GM18498 (cell line): ENCODE measurements around the gene DDRGK1.
"Not testable (repeated sequence)": the region's sequence is repeated elsewhere in the genome, so short reads cannot be mapped to it uniquely, and the experiment has no call there.

Source experiments
- ATAC-seq: cut with Tn5 transposase; IDR thresholded peaks from one replicate; pipeline ENCODE4 v1.9.1; 2021; ENCODE audit warnings: mild to moderate bottlenecking, moderate library complexity; ENCODE audit not compliant: unreplicated experiment

DDRGK1 gene

DNA sequence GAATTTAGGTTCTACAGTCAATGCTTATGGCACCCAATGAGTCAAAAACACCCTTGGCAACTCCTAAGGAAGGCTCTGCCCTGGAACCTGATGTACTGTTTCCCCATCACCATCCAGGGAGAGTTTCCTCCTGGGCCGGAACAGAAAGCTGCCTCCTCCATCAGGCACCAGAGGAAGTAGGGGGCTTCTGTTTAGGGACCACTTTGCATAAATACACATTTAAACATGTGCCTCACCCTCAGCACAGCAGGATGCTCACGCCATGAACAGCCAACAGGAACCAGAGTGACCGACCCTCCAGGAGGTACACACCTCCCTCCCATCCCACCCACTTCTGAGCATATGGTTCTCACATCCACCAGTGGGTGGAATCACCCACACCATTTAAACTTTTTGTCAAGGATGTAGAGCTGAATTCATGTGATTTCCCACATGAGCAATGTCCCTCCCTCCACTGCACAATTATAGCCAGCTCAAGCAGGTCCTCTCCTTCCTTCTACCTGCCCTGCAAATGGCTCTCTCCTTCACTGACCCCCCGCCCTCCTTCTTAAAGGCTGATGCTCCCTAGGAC is 14.8 kb downstream of the DDRGK1 start:
- no peak for ATAC-seq

DNA sequence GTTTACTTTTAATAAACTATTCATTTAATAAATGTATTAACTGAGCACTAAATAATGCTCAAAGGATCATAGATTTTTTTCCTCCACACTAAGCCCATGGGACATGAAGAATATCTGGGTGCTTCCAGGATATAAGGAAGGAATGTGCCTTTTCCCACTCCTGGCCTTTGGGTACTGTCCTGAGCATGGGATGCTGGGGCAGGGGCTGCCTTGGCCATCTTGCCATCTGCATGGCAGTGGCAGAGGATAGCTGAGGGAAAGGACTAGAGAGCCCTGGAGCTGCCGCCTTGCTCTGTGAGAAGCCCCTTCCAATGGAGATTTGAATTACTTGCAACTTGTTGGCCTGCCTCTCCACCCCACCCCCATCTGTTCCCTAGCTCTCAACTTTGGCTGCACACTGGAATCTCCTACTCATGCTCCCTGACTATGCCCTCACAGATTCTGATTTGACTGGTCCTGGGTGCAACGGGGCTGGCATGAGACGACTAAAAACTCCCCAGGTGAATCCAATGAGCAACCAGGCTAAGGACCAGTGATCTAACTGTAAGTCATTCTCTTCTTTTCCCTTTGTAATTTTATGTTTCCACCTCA is 15.6 kb downstream of the DDRGK1 start:
- no peak for ATAC-seq

DNA sequence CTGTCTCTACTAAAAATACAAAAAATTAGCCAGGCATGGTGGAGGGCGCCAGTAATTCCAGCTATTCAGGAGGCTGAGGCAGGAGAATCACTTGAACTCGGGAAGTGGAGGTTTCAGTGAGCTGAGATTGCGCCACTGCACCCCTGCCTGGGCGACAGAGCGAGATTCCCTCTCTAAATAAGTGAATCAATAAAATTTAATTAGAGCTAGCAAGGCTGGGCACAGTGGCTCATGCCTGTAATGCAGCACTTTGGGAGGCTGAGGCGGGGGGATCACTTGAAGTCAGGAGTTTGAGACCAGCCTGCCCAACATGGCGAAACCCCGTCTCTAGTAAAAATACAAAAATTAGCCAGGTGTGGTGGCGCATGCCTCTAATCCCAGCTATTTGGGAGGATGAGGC is 16.6 kb downstream of the DDRGK1 start:
- not testable (repeated sequence) for ATAC-seq

DNA sequence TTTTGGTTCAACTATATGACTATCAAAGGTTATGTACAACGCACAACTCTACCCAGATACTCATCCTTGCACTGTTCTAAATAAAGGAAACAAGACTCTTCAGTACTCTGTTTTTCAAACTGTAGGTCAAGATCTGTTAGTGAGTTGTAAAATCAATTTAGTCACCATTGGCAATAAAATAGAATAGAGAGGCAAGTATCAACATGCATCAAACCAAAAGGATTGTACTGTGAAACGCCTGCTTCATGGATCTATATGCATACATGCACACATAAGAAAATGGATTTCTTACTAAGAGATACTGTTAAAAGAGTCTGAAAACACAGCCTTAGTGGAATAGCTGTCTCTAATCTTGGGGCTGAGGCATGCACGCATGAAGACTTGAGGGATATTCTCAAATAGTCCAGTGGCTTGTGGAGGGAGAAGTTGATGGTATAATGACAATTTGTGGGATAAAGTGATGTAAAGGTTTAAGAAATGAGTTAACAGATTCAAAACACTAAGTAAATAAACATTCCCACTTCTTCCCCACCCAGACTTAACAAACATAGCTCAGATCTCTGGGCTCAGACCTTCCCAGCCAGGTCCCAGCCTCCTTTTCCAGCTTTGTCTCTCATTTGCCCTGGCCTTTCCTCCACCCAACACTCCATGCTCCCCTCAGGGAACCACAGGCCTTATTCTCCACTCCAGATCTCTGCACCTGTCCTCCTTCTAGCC is 20.4 kb downstream of the DDRGK1 start:
- ATAC-seq: no peak

DNA sequence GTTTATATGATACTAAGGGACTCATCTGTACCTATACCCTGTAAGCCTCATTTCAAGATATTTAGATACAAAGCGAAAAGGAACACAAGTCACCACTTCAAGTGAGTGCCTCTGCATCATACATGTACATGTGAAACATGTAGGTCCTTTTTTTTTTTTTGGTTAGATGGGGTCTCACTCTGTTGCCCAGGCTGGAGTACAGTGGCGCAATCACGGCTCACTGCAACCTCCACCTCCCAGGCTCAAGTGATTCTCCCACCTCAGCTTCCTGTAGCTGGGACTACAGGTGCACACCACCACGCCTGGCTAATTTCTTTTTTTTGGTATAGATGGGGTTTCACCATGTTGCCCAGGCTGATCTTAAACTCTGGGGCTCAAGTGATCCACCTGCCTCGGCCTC is 22.1 kb downstream of the DDRGK1 start:
- not testable (repeated sequence) for ATAC-seq

DNA sequence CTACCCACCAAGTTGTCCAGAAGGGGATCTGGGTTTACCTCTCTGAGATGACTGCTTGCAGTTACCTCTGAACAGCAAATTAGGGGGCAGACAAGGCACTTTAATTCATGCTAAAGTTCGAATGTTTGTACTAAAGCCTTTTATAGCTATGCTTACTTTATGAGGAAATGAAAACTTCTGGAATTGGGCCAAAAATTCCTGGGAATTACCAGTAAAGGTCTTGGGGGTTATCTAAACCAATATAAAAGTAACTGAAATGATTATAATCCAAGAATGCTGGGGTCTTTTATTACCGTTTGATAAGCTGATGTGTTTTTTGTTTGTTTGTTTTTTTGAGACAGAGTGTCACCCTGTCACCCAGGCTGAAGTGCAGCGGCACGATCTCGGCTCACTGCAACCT is 23.2 kb downstream of the DDRGK1 start:
- ATAC-seq: no peak

DNA sequence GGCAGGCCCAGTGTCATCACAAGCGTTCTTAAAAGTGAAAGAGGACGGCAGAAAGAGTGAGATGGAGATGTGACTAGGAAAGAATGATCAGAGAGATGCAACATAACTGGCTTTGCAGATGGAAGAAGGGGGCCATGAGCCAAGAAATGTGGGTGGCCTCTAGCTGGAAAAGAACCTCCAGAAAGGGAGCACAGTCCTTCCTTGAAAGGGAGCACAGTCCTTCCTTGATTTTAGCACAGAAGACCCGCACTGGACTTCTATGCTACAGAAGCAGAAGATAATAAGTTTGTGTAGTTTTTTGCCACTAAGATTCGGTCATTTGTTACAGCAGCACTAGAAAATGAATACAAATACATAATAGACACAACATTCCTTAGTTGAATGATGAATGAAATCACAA is 24.2 kb downstream of the DDRGK1 start:
- ATAC-seq: no peak

DNA sequence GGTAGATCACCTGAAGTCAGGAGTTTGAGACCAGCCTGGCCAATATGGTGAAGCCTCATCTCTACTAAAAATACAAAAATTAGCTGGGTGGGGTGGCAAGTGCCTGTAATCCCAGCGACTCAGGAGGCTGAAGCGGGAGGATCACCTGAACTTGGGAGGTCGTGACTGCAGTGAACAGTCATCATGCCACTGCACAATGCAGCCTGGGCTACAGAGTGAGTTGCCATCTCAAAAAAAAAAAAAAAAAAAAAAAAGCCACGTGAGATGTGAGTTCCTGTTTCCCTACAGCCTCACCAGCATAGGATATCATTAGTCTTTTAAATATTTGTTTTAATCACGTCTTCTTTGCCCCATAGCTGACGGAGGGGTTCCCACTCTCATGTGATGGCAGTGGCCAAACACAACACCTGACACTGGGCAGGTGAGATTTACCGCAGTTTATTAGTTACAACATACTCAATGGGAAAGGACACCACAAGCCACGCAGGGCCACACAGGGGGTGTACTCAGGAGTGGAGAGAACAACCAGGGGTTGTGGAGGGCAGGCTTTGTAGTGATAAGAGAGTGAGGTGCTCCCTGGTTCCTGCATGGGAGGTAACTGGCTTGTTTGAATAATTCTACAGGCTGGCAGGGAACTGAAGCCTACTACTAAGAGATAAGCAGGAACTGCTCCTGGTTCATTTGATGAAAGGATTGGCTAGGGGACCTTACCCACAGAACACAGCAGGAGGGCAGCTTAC is 26.6 kb downstream of the DDRGK1 start:
- ATAC-seq: no peak

DNA sequence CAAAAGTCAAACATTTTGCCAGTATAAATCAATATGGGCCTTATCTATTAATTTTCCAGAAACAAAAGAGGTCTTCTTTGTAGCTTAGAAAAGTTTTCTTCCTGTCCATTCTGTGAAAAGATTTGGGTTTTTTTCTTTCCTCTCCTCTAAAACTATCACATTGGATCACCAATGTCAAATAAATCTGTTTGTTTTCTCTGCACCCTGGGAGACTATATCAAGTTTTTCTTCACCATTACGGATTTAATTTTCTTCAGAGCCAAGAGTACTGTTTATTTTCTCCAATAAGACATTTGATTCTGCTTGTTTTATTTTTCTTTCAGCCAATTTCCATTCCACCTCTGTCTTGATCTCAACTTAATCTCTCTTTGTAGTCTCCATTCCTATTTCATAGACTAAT is 29.2 kb downstream of the DDRGK1 start:
- ATAC-seq: no peak

DNA sequence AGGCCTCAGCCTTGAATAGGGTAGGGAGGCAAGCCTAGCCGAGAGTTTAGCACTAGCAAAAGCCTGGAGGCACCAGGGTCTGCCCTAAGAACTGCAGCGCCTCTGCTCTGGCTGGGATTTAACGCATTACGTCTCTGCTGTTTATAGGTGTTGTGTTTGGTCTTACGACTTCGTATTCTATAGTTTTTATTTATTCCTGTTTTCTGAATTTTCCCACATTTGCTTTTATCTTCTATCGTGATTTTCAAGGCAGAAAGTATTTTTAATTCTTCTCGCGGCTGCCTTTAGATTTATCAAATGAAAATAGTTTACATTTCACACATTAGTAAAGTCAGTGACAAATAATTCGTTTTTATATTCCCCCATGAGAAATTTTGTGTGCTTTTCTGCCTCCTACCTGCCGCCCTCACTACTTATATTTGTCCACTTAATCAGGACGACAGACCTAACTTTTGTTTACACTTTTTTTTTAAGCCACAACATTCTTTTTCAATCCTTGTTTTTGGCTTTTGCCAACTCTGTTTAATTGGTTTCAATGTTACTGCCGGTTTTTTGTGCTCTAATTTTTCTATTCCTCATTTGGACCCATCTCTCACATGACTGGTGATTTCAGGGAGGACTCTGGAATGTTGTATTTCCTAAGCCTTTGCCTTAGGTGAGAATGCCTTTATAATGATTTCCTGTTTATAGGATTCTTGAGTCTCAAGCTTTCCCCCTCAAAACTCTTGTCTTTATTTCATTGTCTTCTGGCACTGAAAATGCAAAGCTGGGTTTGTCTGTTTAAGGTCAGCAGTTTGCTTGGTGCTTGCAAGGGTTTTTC is 29.8 kb downstream of the DDRGK1 start:
- no peak for ATAC-seq

DNA sequence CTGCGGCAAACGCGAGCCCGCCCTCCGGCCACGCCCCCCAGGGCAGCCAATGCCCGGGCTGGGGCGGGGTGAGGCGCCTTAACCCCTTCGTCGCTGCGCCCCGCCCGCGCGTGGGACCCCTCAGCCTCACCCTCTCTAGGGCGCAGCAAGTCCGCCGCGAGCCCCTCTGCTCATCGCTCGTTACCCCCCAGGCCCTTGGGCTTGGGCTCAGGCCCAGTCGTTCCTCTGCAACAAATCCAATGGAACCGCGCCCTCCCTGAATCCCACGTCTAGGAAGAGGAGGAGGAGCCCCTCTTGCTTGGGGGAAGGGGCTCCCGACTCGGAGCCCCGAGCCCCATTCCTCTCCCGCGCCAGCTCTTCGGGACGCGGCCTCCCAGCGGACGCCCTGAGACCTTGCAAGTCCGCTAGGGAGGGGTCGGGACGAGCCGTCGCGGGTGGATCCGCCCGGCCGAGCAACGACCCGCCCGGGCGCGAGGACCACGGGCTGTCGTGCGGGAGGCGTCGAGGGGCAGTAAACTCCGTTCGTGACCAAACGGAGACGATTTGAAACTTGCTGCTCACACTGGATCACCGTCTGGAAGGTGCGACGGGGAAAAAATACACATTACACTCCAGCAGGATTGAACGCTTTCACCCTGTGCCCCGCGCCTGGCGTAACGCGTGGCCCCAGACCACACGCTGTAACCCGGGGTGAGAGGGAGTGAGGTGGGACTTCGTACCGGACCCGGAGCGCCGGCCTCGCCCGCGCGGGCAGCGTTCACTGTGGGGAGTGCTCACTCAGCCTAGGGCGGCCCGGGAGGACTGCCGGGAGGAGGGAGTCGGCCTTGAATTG is 30.7 kb downstream of the DDRGK1 start:
- peak; percentile 89 for ATAC-seq

DNA sequence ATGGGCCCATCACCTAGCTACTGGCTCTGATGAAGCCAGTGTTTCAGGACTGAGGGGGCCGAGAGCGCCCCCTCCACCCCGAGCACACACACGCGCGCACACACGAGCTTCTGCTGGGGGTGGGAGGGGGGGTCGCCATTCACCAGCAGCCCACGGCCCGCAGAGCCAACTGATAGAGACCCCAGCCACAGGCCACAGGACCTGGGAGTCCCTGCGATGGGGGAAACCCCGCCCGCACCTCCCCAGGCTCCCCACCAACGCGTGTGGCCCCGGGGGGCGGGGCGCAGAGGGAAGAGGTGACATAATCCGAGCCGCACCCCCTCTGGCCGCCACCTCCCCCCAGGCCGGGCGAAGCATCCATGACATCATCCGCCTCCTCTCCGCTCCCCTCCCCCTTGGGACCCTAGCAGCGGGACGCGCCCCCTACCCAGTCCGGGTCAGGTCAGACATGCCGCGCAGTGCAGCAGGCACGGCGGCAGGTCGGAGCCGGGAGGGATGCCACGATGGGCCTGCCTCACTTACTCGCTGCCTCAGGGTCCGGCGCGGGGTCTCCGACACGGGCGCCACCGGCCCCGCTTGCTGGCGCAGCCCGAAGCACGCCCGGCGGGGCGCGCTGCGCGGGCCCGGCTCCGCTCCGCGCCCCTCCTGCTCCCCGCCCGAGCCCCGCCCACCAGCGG is 31.4 kb downstream of the DDRGK1 start, which contains the start of gene LZTS3:
LZTS3 (minus strand) TSS at position 617 of the 677 bp plus-strand sequence. CDS start 6,386 bp downstream, outside the sequence.
- ATAC-seq: peak; percentile 58

DNA sequence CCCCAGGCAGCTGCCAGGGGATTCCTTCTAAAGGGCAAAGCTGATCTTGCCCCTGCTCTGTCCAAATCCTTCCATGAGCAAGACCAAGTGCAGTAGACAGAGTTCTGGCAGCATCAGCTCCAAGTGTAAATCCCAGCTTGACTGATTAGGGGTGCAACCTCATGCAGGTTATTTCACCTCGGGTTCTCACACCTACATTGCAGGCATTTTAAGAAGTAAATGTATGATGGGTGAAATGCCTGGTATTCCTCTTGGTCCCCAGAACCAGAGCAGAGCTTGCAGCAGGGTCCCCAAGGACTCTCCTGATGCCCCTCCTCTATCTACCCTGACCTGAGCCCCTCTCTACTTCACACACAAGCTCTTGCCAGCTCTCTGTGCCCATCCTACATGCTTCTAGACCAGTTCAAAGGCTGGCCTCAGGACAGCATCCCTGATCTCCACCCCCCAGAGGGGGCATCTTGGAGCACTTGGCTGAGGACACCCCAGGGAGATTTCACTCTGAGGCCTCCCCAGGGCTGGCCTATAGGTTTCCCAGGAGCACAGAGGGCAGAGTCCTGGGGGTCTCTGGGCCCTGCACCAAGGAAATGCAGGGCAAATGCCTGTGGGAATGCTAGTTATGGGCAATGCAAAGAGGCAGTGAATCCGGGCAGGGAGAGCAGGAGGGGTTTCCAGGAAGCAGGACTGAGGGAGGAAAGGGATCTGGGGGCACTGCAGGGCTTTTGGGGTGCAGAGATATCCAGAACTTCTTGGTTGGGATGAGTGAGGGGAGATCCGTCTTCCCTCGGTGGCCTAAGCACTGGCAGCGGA is 32.2 kb downstream of the DDRGK1 start:
- no peak for ATAC-seq

DNA sequence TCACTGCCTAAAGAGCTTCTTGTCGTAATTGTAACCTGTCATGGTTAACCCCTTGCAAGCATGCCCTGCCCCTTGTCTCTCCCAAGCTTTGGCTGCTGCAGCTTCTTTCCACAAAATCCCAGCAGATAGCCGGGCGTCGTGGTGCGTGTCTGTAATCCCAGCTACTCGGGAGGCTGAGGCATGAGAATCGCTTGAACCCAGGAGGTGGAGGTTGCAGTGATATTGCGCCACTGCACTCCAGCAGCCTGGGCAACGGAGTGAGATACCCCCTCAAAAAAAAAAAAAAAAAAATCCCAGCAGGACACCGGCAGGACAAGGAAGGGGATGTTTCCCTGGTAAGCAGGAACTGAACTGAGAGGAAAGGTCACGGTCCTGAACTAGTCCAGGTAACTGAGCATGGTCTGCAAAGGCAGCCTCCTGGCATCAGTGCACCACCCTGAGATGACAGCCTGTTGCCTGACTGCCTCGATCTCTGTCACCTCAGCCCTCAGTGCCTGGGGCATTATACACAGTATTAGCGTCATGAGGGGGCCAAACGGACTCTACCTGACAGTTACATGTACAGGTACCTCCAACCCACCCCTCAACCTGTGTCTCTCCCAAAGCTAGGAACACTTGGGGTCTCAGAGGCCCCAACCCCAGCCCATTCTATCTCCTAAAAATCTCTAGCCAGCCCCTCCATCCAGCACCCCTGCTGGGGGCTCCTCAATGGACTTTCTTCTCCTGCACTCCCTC is 32.9 kb downstream of the DDRGK1 start:
- no peak for ATAC-seq

DNA sequence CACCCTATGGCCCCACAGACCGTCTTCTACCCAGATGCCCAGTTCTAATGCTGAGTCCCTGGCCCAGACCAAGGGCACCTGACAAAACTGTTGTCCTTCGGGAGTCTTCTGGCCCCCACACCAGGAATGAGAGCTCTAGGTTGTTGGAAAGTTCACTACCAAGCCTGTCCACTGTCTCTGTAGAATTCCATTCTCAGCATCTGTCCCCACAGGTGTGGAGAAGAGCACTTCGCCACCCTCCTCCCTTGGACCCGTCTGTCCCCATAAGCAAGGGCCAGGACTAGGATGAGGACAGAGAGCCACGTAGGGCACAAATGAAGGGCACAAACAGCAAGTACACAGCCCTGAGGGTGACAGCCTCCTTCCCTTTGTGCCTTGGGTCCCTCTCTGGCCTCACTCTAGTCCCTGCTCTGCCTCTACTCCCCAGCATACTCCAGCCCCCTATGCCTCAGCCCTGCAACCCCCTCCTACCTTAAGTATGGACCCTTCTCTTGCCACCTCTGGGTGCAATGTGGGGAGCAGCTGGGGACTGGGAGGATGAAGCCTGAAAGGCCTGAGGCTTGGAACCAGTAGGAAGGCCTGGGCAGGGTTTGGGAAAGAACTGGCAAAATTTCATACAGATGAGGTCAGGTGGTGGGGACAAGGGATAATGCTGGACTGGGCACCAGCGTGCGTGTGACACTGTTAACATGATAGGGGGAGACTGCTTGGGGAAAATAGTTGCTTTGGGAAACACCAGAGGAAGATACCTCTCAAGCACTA is 35.5 kb downstream of the DDRGK1 start:
- ATAC-seq: no peak

DNA sequence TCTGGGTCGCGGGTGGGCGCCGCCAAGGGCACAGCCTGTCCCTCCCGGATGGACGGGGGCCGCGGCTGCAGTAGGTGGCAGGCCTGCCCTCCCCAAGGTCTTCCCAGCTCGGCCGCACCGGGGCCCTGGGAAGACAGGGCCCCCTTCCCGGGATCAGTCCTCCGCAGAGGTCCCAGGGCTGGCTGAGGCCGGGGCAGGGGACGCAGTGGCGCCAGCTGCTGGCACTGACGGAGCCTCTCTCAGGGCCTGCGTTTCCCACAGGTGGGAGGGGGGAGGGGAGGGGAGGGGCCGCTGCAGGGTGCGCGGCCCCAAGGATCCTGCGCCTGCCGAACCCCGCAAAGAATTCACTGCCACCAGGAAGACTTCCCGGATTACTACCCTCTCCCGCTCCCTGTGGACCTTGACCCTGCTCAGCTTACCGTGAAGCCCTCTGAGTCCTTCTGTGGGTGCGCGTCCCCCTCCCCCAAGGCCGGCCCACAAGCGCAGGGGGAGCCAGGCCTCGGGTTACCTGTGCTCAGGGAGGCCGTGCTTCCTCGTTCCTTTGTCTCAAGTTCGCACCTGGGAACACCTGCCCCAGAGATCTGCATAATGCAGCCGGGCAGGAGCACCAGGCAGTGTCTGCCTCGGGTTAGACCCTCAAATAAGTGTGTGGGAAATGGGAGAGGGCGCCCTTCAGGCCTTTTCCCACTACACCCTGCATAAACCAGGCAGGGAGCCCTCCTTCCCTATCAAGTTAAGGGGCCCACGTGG is 36.2 kb downstream of the DDRGK1 start:
- no peak for ATAC-seq

DNA sequence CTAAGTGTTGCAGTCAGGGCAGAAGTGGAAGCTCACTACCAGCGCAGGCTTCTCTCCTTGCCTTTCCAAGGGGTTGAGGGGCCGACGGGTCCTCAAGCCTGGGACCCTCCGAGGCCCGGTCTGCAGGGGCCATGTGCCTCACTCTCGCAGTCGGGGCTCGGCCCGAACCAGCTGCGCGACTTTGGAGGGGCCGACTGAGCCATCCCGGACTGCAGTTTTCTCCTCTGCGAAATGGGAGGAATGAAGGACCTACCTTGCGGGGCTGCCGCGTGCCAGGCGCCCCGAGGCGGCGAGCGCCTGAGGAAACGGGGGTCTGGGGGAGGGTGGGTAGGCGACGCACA is 36.8 kb downstream of the DDRGK1 start:
- no peak for ATAC-seq
